HepG2 (cell line): ENCODE data around the gene MIEF2. TPM values are rescaled to one million over a fixed set of nuclear protein-coding genes. Genes with fewer than 3 reads are reported as not detected.
A peak's percentile ranks its signal among the peaks of the same experiment; 100 is the strongest.

Experiments
- ATAC-seq: fragments of 200-7000 bp; cut with Tn5 transposase; 3 replicates; pipeline ENCODE4 v1.9.1; 2020; ENCODE audit warnings: mild to moderate bottlenecking, moderate library complexity
- BruUV-seq: library from RNA; stranded (reverse); fragments of 400-500 nt; replicated peaks from 2 replicates; lab custom pipeline; 2021; lab: Mats Ljungman, UMichigan
- CTCF ChIA-PET: fragments of 300-600 bp; formaldehyde crosslinking; extraction: SDS; loops from one replicate; lab custom pipeline; 2021; ENCODE audit warnings: low total read pairs, inconsistent platforms, low intra/inter-chr PET ratio; lab: Yijun Ruan, JAX
- POLR2A ChIA-PET: fragments of 350-600 bp; sonication (Branson Sonifier 250); formaldehyde crosslinking; loops from one replicate; lab custom pipeline; 2020; ENCODE audit warnings: antibody characterized with exemption, inconsistent platforms; lab: Yijun Ruan, JAX
- DNase-seq: peaks from one replicate; pipeline ENCODE4 v3.0.0-alpha.2; 2015; ENCODE audit warnings: low spot score
- FAIRE-seq: peaks from 3 replicates; lab custom pipeline; 2011; peaks lifted over from hg19 to GRCh38; lab: Jason Lieb, UNC
- H2AFZ ChIP-seq: one replicate; pipeline ENCODE4 v1.6.1; 2011; ENCODE audit warnings: low read length, inconsistent platforms
- H3K27ac ChIP-seq: fragments of 300-600 bp; 3 replicates; pipeline ENCODE4 v1.8.0; 2011; ENCODE audit warnings: mixed run types, mild to moderate bottlenecking, mixed read lengths, low read length, inconsistent platforms; ENCODE audit not compliant: insufficient read depth; ENCODE audit errors: extremely low read length
- H3K27me3 ChIP-seq, 2 experiments: fragments of 200-600 bp in 1 of 2; 2 replicates in 1 of 2; 3 replicates in 1 of 2; pipeline versions ENCODE4 v1.6.0 to v1.8.0; 2011; ENCODE audit warnings: low read length in 2 of 2, mild to moderate bottlenecking in 2 of 2, moderate library complexity in 2 of 2, inconsistent platforms in 1 of 2; ENCODE audit not compliant: insufficient read depth in 2 of 2, control insufficient read depth in 1 of 2
- H3K36me3 ChIP-seq, 2 experiments: fragments of 200-600 bp in 1 of 2; replicated peaks in 1 of 2; 2 replicates in 1 of 2; 3 replicates in 1 of 2; pipeline versions ENCODE4 v1.5.1 to v1.8.0; 2011; ENCODE audit warnings: low read length in 2 of 2, inconsistent platforms in 1 of 2; ENCODE audit not compliant: insufficient read depth in 2 of 2, control insufficient read depth in 1 of 2
- H3K4me1 ChIP-seq: 2 replicates; pipeline ENCODE4 v1.5.1; 2012; ENCODE audit warnings: low read length, inconsistent platforms; ENCODE audit not compliant: insufficient read depth
- H3K4me2 ChIP-seq: 2 replicates; pipeline ENCODE4 v1.6.0; 2011; ENCODE audit warnings: low read depth, low read length, inconsistent platforms
- H3K4me3 ChIP-seq, 3 experiments: fragments of 200-600 bp in 1 of 3; sonication (generic), shearing (Covaris generic) in 1 of 3; replicated peaks in 1 of 3; 2 replicates each; pipeline ENCODE4 v1.5.1; 2011 to 2016; ENCODE audit warnings: low read length in 3 of 3, inconsistent platforms in 2 of 3, low read depth in 2 of 3, mild to moderate bottlenecking in 2 of 3, control low read depth in 1 of 3, mixed read lengths in 1 of 3; ENCODE audit not compliant: insufficient read depth in 1 of 3
- H3K79me2 ChIP-seq: one replicate; pipeline ENCODE4 v1.6.1; 2011; ENCODE audit warnings: low read length, inconsistent platforms; ENCODE audit not compliant: insufficient read depth
- H3K9ac ChIP-seq: 2 replicates; pipeline ENCODE4 v1.6.0; 2011; ENCODE audit warnings: mild to moderate bottlenecking, low read depth, low read length, inconsistent platforms; ENCODE audit not compliant: insufficient read depth
- H3K9me3 ChIP-seq: 2 replicates; pipeline ENCODE4 v1.5.1; 2012; ENCODE audit warnings: mild to moderate bottlenecking, low read length
- H4K20me1 ChIP-seq: 2 replicates; pipeline ENCODE4 v1.6.0; 2011; ENCODE audit warnings: inconsistent platforms, mild to moderate bottlenecking, low read length, moderate library complexity; ENCODE audit not compliant: insufficient read depth
- AKAP8 ChIP-seq: sonication (generic); formaldehyde crosslinking; IDR thresholded peaks from 2 replicates; pipeline ENCODE4 v1.5.1; 2020; ENCODE audit warnings: mild to moderate bottlenecking, missing genetic modification reagents
- ARNT ChIP-seq: fragments of 450-650 bp; IDR thresholded peaks from 2 replicates; pipeline ENCODE4 v1.6.1; 2017
- GFI1 ChIP-seq: sonication (generic); formaldehyde crosslinking; IDR thresholded peaks from 2 replicates; pipeline ENCODE4 v1.5.0; 2020; ENCODE audit warnings: missing genetic modification reagents, mild to moderate bottlenecking, borderline replicate concordance
- MIER3 ChIP-seq: IDR thresholded peaks from 2 replicates; pipeline ENCODE4 v1.6.1; 2016; ENCODE audit warnings: missing compliant biosample characterization, borderline replicate concordance
- RBAK ChIP-seq: sonication (generic); formaldehyde crosslinking; IDR thresholded peaks from 2 replicates; pipeline ENCODE4 v1.5.1; 2020; ENCODE audit warnings: mild to moderate bottlenecking, missing genetic modification reagents
- ZBTB38 ChIP-seq: sonication (generic); formaldehyde crosslinking; IDR thresholded peaks from 2 replicates; pipeline ENCODE4 v1.5.1; 2020; ENCODE audit warnings: mild to moderate bottlenecking, missing genetic modification reagents
- ZNF232 ChIP-seq: sonication (generic); formaldehyde crosslinking; IDR thresholded peaks from 2 replicates; pipeline ENCODE4 v1.4.0; 2020; ENCODE audit warnings: missing genetic modification reagents, borderline replicate concordance
- ZNF558 ChIP-seq: sonication (generic); formaldehyde crosslinking; IDR thresholded peaks from 2 replicates; pipeline ENCODE4 v1.9.0; 2022; ENCODE audit warnings: mild to moderate bottlenecking, missing genetic modification reagents, borderline replicate concordance
- WGBS: methylation state at CpG from one replicate; pipeline ENCODE4 v1.1.6; 2017; ENCODE audit warnings: low lambda C conversion rate; 5-methylcytosine and 5-hydroxymethylcytosine counted together
- in situ Hi-C: cut with HindIII; loops from 2 replicates; pipeline ENCODE4 v1.10.0; 2017; ENCODE audit warnings: low pct_unique_long_range_greater_than_20kb; ENCODE audit not compliant: extremely low pct_ligation_motif_present
- intact Hi-C: fragments of 100-400 bp; cut with micrococcal nuclease; formaldehyde crosslinking; loops from one replicate; pipeline ENCODE4 v1.10.0; 2022; ENCODE audit not compliant: unreplicated experiment
- polyA plus RNA-seq, 8 experiments: library from polyadenylated mRNA; depleted of rRNA in 3 of 8; stranded (reverse) in 7 of 8; unstranded in 1 of 8; fragments of >200 nt; fragmentation: Illumina TruSeq in 4 of 8; extraction: Trizol in 4 of 8; gene quantifications; 2 replicates each; pipeline versions ENCODE4 v1.2.1 to v1.2.3, GENCODE V29; 2011 to 2016; ENCODE audit warnings: low read depth in 4 of 8, missing spikeins in 1 of 8, mixed read lengths in 1 of 8; ENCODE audit not compliant: insufficient read depth in 1 of 8
- total RNA-seq, 5 experiments: library from RNA; depleted of rRNA; stranded (reverse); fragments of >200 nt; fragmentation: Illumina TruSeq; extraction: Trizol; gene quantifications; 2 replicates each; pipeline ENCODE4 v1.2.3, GENCODE V29; 2016; ENCODE audit warnings: low read depth in 1 of 5
- TF ChIP-seq, protein P1 (sequence below): sonication (generic); formaldehyde crosslinking; IDR thresholded peaks from 2 replicates; pipeline ENCODE4 v1.9.0; 2022; ENCODE audit warnings: low read depth, missing genetic modification reagents

The MIEF2 gene
- total and polyA plus RNA-seq, 2 of the 13 experiments (the other 11 are each of a cell fraction or from before 2014, with no cell fraction given): 6.0 to 8.0 TPM

DNA sequence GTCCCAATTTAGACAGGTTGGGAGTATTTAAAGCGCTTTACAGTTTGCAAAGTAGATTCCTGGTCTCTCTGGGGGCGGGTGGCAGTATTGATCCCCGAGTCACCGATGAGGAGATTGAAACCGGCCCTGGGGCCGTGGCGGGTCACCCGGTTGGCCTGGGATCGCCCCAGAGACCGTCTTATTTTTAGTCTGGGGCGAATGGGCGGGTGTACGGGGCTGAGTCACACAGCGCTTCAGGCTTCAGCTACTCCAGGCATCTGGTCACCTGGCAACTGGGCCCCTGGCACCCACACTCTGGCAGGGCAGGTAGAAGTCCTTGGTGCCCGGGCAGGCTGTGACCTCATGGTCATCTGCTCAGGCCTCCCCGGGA, 669 bp downstream of the MIEF2 start (continued):
- TF ChIP-seq, protein P1, sequence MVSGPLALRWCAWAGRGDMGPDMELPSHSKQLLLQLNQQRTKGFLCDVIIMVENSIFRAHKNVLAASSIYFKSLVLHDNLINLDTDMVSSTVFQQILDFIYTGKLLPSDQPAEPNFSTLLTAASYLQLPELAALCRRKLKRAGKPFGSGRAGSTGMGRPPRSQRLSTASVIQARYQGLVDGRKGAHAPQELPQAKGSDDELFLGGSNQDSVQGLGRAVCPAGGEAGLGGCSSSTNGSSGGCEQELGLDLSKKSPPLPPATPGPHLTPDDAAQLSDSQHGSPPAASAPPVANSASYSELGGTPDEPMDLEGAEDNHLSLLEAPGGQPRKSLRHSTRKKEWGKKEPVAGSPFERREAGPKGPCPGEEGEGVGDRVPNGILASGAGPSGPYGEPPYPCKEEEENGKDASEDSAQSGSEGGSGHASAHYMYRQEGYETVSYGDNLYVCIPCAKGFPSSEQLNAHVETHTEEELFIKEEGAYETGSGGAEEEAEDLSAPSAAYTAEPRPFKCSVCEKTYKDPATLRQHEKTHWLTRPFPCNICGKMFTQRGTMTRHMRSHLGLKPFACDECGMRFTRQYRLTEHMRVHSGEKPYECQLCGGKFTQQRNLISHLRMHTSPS: peak; percentile 40; the same call in 1 of the 2 replicates
- TF ChIP-seq ZNF558 (CRISPR knock-in tag) (0 out of 2 replicates have a peak, but pooled peaks have one; percentile 6), ZBTB38 (CRISPR knock-in tag) (peak; percentile 5; the same call in 1 of the 2 replicates), AKAP8 (CRISPR knock-in tag) (0 out of 2 replicates have a peak, but pooled peaks have one; percentile 10)

DNA sequence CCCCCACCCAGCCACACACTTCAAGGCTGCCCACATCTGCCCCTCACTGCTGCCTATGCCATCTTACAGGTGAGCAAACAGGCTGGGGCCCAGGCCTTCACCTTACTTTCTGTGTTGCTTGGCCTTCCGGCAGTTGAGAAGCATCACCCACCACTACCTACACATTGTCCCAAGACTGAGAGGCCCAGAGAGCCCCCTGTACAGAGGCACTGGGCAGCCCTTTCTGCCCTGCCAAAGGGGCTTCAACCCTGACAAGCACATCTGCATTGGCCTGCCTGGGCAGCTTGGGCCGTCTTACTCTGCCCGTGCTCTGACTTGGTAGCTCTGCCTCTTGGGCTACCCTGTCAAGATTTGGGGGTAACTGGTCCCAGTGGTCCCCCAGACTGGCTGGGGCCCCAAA, 1.2 kb downstream of the MIEF2 start:
- no peak for ATAC-seq
- in situ Hi-C loops (no loop called here), intact Hi-C loops (no loop called here)
- Histone ChIP-seq H3K9ac (peak overlapping the region; percentile 80), H3K27ac (no peak overlapping the region), H3K4me3 (peak overlapping the region; percentile 75 to 82 (median 81)), H2AFZ (no peak overlapping the region), H3K36me3 (peaks cover 4 to 23% of the 10 kb centered on the region in 2 experiments; a peak in 4 of 5 replicates), H4K20me1 (peaks cover 5% of the 10 kb centered on the region; the same call in 1 of the 2 replicates), H3K4me1 (peaks cover 29% of the 10 kb centered on the region), H3K9me3 (no peaks in the 10 kb centered on the region), H3K4me2 (peak overlapping the region; percentile 97), H3K79me2 (peaks cover 23% of the 10 kb centered on the region), H3K27me3 (no peaks in the 10 kb centered on the region; a peak in 1 of 5 replicates)
- FAIRE-seq: no peak
- POLR2A ChIA-PET: interaction anchor here (1.0 to 1.4 kb wide), 2 partner anchors 14 to 53 kb away, joined by 3 to 5 read pairs; partner anchors contain the start of genes SMCR8 and TOP3A
- no peak for DNase-seq
- 59% methylated on average over 3 of the region's 3 CpGs for WGBS
- CTCF ChIA-PET: no interaction called here
- TF ChIP-seq ZNF232 (CRISPR knock-in tag) (0 out of 2 replicates have a peak, but pooled peaks have one; percentile 32), GFI1 (no peak), ARNT (no peak), MIER3 (CRISPR knock-in tag) (no peak), RBAK (CRISPR knock-in tag) (no peak)
- no TSS peak for BruUV-seq
